ENCODE data around the gene ZNF536.

Gene ZNF536

DNA sequence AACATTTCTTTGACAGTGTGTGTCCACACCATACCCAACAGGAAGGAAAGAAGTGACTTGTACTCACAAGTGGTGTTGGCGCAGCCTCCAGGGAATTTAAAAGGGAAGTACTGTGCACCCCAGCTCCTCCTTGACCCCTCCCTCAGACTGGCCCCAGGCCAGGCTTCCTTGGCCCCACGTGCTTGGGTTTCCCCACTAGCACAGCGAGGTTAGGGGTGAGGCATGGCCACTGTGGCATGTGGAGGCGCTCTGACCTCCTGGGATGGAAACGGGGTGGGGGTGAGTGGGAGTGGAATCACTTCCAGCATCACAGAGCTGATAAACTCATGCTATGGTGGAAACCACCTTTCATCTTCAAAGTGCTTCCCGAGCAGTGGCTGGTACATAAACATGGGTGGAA is 168.6 kb downstream of the ZNF536 start:
- H3K4me3 ChIP-seq (ENCODE audit: low read length), result no peak overlapping the region

DNA sequence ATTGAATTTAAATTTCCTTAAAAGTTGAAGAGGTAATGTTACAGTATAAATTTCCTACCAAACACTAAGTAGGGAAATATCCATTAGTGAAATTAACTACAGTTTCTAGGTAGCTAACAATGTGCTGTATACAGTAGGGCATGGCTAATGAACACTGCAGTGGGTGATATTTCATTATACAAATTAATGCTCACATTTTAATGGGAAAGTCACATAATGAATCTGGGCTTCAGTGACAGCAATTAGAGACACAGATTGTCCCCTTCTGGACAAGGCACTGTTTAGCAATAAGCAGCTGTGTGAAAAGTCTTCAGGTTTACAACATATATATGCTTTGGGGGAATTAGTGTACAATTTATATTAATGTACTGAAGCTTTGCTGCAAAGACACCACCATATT is 169.4 kb downstream of the ZNF536 start:
- Histone ChIP-seq H3K36me3 (replicated peaks; ENCODE audit: low read depth, low read length) (no peaks in the 10 kb centered on the region), H2AFZ (ENCODE audit: low read depth, low read length) (no peak overlapping the region), H3K79me2 (ENCODE audit: low read length) (no peaks in the 10 kb centered on the region), H3K27ac (ENCODE audit: low read length) (no peak overlapping the region), H3K9ac (ENCODE audit: low read length) (no peak overlapping the region), H3K9me3 (ENCODE audit: insufficient read depth, low read length) (no peaks in the 10 kb centered on the region), H3K27me3 (ENCODE audit: low read depth, low read length) (no peaks in the 10 kb centered on the region), H3K4me2 (ENCODE audit: low read length) (no peak overlapping the region), H3K4me1 (ENCODE audit: low read length) (no peaks in the 10 kb centered on the region), H3K4me3 (ENCODE audit: low read length) (no peak overlapping the region), H4K20me1 (ENCODE audit: insufficient read depth, low read length) (no peaks in the 10 kb centered on the region)
- TF ChIP-seq, protein P1, sequence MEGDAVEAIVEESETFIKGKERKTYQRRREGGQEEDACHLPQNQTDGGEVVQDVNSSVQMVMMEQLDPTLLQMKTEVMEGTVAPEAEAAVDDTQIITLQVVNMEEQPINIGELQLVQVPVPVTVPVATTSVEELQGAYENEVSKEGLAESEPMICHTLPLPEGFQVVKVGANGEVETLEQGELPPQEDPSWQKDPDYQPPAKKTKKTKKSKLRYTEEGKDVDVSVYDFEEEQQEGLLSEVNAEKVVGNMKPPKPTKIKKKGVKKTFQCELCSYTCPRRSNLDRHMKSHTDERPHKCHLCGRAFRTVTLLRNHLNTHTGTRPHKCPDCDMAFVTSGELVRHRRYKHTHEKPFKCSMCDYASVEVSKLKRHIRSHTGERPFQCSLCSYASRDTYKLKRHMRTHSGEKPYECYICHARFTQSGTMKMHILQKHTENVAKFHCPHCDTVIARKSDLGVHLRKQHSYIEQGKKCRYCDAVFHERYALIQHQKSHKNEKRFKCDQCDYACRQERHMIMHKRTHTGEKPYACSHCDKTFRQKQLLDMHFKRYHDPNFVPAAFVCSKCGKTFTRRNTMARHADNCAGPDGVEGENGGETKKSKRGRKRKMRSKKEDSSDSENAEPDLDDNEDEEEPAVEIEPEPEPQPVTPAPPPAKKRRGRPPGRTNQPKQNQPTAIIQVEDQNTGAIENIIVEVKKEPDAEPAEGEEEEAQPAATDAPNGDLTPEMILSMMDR (IDR thresholded peaks at IDR 0.05; ENCODE audit: low read depth, low read length), result no peak
- no peak for TF ChIP-seq EZH2phosphoT487 (IDR thresholded peaks at IDR 0.05; ENCODE audit: low read depth)

More for the DNA sequence above, 168.6 kb downstream of the ZNF536 start:
- no peak overlapping the region for H2AFZ ChIP-seq (ENCODE audit: low read depth, low read length)
- no peaks in the 10 kb centered on the region for H4K20me1 ChIP-seq (ENCODE audit: insufficient read depth, low read length)
- TF ChIP-seq, protein P1 (IDR thresholded peaks at IDR 0.05; ENCODE audit: low read depth, low read length), result no peak
- H3K4me2 ChIP-seq (ENCODE audit: low read length), result no peak overlapping the region
- no peak overlapping the region for H3K9ac ChIP-seq (ENCODE audit: low read length)
- H3K9me3 ChIP-seq (ENCODE audit: insufficient read depth, low read length), result no peaks in the 10 kb centered on the region
- no peaks in the 10 kb centered on the region for H3K27me3 ChIP-seq (ENCODE audit: low read depth, low read length)
- no peaks in the 10 kb centered on the region for H3K79me2 ChIP-seq (ENCODE audit: low read length)
- no peaks in the 10 kb centered on the region for H3K4me1 ChIP-seq (ENCODE audit: low read length)
- H3K27ac ChIP-seq (ENCODE audit: low read length), result no peak overlapping the region
- no peaks in the 10 kb centered on the region for H3K36me3 ChIP-seq (replicated peaks; ENCODE audit: low read depth, low read length)

DNA sequence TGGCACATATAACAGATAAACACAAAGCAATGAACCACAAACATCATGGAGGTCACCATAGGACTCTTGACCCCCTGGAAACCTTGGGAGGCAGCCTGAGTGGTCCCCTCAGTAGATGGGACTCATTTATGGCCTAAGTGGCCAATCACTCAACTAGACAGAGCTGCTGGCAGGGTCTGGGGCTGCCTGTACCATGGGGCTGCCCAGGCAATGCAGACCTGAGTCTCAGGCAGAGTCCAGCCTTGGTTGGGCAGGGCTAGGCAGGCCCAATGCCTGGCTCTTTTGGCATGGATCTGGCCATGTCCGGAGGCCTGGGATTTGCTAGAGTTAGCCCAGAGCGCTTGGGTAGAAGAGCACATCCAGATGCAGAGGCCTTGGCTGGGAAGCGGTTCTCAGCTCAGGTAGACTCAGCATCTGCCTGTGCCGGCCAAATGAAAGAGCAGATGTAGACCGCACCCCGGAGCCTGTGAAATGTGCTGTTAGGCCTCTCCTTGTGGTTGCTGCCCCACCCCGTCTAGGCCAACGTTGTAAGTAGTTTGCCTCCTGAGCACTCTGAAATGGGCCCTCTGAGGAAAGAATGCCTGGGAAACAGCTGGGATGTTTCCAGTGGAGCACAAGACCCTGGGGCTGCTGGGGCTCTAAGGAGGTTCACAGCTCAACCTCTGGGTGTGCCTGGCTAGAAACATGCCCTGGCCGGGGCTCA is 171.2 kb downstream of the ZNF536 start:
- Histone ChIP-seq H3K4me3 (ENCODE audit: low read length) (no peak overlapping the region), H3K4me2 (ENCODE audit: low read length) (no peak overlapping the region), H3K27me3 (ENCODE audit: low read depth, low read length) (no peaks in the 10 kb centered on the region), H2AFZ (ENCODE audit: low read depth, low read length) (no peak overlapping the region), H3K36me3 (replicated peaks; ENCODE audit: low read depth, low read length) (no peaks in the 10 kb centered on the region), H3K4me1 (ENCODE audit: low read length) (no peaks in the 10 kb centered on the region), H3K27ac (ENCODE audit: low read length) (no peak overlapping the region), H3K9me3 (ENCODE audit: insufficient read depth, low read length) (no peaks in the 10 kb centered on the region), H3K79me2 (ENCODE audit: low read length) (no peaks in the 10 kb centered on the region), H3K9ac (ENCODE audit: low read length) (no peak overlapping the region), H4K20me1 (ENCODE audit: insufficient read depth, low read length) (no peaks in the 10 kb centered on the region)
- TF ChIP-seq, protein P1 (IDR thresholded peaks at IDR 0.05; ENCODE audit: low read depth, low read length), result no peak
- no peak for TF ChIP-seq EZH2phosphoT487 (IDR thresholded peaks at IDR 0.05; ENCODE audit: low read depth)

DNA sequence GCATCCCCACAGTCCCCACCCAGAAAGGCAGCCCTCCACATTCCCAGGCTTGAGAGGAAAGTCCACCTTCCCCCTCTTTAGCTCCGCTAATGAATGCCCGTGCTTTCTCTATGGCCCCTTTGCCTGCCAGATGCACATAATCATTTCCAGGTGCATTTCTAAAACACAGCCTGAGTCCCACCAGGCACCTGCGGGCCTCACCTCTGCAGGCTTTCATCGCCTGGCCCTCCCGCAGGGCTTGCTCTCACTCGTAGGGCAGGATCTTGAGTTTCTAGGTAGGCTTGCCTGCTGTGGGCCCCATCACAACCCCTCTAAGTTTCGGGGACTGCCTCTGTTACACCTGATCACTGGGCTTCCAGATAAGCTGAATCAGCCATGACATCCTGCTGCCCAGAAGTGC is 173.6 kb downstream of the ZNF536 start:
- Histone ChIP-seq H3K4me3 (ENCODE audit: low read length) (no peak overlapping the region), H3K9me3 (ENCODE audit: insufficient read depth, low read length) (no peaks in the 10 kb centered on the region), H3K27ac (ENCODE audit: low read length) (no peak overlapping the region), H2AFZ (ENCODE audit: low read depth, low read length) (no peak overlapping the region), H3K4me2 (ENCODE audit: low read length) (no peak overlapping the region), H3K79me2 (ENCODE audit: low read length) (no peaks in the 10 kb centered on the region), H3K36me3 (replicated peaks; ENCODE audit: low read depth, low read length) (no peaks in the 10 kb centered on the region), H3K4me1 (ENCODE audit: low read length) (no peaks in the 10 kb centered on the region), H4K20me1 (ENCODE audit: insufficient read depth, low read length) (no peaks in the 10 kb centered on the region), H3K9ac (ENCODE audit: low read length) (no peak overlapping the region), H3K27me3 (ENCODE audit: low read depth, low read length) (peaks cover 9% of the 10 kb centered on the region; the same call in 1 of the 2 replicates)
- TF ChIP-seq, protein P1 (IDR thresholded peaks at IDR 0.05; ENCODE audit: low read depth, low read length), result no peak
- TF ChIP-seq EZH2phosphoT487 (IDR thresholded peaks at IDR 0.05; ENCODE audit: low read depth), result no peak

Data from OCI-LY3 (cell line).